Uterus (tissue), 2 donors: ENCODE data around the gene GNL3.

ENCODE experiments used
- CTCF ChIP-seq, 4 experiments: fragments of 200-600 bp in 2 of 4; fragments of 450-650 bp in 2 of 4; sonication (generic) in 2 of 4; IDR thresholded peaks; one replicate each; pipeline ENCODE4 v1.5.1; 2016 to 2019; ENCODE audit warnings: antibody characterized with exemption in 4 of 4, mild to moderate bottlenecking in 2 of 4, moderate library complexity in 1 of 4
- POLR2A ChIP-seq, 2 donors: fragments of 450-650 bp; IDR thresholded peaks; one replicate each; pipeline ENCODE4 v1.6.1; 2016; ENCODE audit warnings: antibody characterized with exemption in 2 of 2, mild to moderate bottlenecking in 1 of 2, moderate library complexity in 1 of 2

GRCh38 chr3:52679199-52679538, 6.7 kb upstream of the GNL3 start:
- no peak for TF ChIP-seq CTCF (IDR thresholded peaks at IDR 0.05)
- no peak for TF ChIP-seq POLR2A (IDR thresholded peaks at IDR 0.05)
